Gastrocnemius medialis (tissue), 4 donors: ENCODE data around the gene SOWAHA.
"Not testable (repeated sequence)": the region's sequence is repeated elsewhere in the genome, so short reads cannot be mapped to it uniquely, and the experiment has no call there.

Experiments
- POLR2A ChIP-seq, 2 donors: fragments of 450-650 bp; IDR thresholded peaks; one replicate each; pipeline ENCODE4 v1.6.1; 2017; ENCODE audit warnings: antibody characterized with exemption in 2 of 2, mild to moderate bottlenecking in 2 of 2, moderate library complexity in 2 of 2
- TF ChIP-seq, protein P1 (sequence below), 5 experiments: fragments of 450-650 bp in 3 of 5; fragments of 200-600 bp in 2 of 5; sonication (generic) in 2 of 5; IDR thresholded peaks in 4 of 5; conservative IDR thresholded peaks in 1 of 5; 1 replicate in 4 of 5; 2 replicates in 1 of 5; pipeline ENCODE4 v1.5.1; 2016 to 2019; ENCODE audit warnings: antibody characterized with exemption in 5 of 5, mild to moderate bottlenecking in 3 of 5, moderate library complexity in 3 of 5

DNA sequence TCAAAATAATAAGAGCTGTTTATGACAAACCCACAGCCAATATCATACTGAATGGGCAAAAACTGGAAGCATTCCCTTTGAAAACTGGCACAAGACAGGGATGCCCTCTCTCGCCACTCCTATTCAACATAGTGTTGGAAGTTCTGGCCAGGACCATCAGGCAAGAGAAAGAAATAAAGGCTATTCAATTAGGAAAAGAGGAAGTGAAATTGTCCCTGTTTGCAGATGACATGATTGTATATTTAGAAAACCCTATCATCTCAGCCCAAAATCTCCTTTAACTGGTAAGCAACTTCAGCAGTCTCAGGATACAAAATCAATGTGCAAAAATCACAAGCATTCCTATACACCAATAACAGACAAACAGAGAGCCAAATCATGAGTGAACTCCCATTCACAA, 8.9 kb upstream of the SOWAHA start:
- TF ChIP-seq, protein P1, sequence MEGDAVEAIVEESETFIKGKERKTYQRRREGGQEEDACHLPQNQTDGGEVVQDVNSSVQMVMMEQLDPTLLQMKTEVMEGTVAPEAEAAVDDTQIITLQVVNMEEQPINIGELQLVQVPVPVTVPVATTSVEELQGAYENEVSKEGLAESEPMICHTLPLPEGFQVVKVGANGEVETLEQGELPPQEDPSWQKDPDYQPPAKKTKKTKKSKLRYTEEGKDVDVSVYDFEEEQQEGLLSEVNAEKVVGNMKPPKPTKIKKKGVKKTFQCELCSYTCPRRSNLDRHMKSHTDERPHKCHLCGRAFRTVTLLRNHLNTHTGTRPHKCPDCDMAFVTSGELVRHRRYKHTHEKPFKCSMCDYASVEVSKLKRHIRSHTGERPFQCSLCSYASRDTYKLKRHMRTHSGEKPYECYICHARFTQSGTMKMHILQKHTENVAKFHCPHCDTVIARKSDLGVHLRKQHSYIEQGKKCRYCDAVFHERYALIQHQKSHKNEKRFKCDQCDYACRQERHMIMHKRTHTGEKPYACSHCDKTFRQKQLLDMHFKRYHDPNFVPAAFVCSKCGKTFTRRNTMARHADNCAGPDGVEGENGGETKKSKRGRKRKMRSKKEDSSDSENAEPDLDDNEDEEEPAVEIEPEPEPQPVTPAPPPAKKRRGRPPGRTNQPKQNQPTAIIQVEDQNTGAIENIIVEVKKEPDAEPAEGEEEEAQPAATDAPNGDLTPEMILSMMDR (IDR thresholded peaks at IDR 0.05 in 4 of 5, conservative IDR thresholded peaks at IDR 0.05 in 1 of 5) = not testable (repeated sequence)
- TF ChIP-seq POLR2A (IDR thresholded peaks at IDR 0.05) = not testable (repeated sequence)
